ENCODE data around the gene TEX19.
"Not testable (repeated sequence)": the region's sequence is repeated elsewhere in the genome, so short reads cannot be mapped to it uniquely, and the experiment has no call there.

TEX19 gene

DNA sequence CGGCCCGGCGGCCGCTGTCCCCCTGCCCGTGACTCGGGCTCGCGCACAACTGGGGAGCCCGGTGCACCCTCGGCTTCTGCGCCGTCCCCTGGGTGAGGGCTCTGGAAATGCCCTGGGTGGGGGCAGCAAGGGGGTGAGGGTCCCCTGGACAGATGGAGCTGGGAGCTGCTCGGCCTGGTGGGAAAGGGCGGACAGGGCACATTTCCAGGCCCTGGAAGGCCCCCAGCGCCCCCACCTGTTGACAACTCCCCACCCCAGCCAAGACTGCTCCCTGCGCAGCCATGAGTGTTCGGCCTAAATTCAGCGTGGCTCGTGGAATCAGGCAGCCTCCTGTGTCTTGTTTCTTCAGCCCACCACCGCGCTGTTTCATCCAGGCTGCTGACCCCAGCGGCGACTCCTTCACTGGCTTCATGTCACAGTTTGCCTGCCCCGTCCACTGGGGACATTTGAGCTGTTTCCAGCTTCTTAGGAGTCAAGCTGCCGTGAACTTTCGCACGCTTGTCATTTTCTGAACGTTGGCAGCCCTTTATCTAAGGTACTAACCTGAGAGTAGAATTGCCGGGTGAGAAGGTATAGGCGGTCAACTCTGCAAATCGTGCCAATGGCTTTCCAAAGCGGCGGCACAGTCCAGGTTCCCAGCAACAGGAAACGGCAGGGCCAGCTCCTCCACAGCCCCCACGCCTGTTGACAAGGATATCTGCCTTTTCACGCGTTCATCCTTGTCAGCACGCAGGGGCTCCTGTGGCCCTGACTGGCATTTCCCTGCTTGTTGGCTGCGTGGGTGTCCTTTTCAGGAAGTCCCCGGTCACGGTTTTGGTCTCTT lies 13.4 kb downstream of the TEX19 start:
- Histone ChIP-seq H3K27me3 (ENCODE audit: insufficient read depth, poor library complexity, severe bottlenecking) (peaks cover 42% of the 10 kb centered on the region), H3K4me3 (replicated peaks; ENCODE audit: insufficient read depth, low read length) (no peak overlapping the region), H3K27ac (replicated peaks) (no peak overlapping the region)
- peak; percentile 12; the same call in 1 of the 2 replicates for TF ChIP-seq SPI1 (IDR thresholded peaks at IDR 0.05; ENCODE audit: borderline replicate concordance, low read depth)
- TF ChIP-seq, protein P1, sequence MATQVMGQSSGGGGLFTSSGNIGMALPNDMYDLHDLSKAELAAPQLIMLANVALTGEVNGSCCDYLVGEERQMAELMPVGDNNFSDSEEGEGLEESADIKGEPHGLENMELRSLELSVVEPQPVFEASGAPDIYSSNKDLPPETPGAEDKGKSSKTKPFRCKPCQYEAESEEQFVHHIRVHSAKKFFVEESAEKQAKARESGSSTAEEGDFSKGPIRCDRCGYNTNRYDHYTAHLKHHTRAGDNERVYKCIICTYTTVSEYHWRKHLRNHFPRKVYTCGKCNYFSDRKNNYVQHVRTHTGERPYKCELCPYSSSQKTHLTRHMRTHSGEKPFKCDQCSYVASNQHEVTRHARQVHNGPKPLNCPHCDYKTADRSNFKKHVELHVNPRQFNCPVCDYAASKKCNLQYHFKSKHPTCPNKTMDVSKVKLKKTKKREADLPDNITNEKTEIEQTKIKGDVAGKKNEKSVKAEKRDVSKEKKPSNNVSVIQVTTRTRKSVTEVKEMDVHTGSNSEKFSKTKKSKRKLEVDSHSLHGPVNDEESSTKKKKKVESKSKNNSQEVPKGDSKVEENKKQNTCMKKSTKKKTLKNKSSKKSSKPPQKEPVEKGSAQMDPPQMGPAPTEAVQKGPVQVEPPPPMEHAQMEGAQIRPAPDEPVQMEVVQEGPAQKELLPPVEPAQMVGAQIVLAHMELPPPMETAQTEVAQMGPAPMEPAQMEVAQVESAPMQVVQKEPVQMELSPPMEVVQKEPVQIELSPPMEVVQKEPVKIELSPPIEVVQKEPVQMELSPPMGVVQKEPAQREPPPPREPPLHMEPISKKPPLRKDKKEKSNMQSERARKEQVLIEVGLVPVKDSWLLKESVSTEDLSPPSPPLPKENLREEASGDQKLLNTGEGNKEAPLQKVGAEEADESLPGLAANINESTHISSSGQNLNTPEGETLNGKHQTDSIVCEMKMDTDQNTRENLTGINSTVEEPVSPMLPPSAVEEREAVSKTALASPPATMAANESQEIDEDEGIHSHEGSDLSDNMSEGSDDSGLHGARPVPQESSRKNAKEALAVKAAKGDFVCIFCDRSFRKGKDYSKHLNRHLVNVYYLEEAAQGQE (IDR thresholded peaks at IDR 0.05; ENCODE audit: insufficient replicate concordance, low read depth), result no peak
- DNase-seq (ENCODE audit: low read depth in 1 of 2, low spot score in 1 of 2), result no peak

DNA sequence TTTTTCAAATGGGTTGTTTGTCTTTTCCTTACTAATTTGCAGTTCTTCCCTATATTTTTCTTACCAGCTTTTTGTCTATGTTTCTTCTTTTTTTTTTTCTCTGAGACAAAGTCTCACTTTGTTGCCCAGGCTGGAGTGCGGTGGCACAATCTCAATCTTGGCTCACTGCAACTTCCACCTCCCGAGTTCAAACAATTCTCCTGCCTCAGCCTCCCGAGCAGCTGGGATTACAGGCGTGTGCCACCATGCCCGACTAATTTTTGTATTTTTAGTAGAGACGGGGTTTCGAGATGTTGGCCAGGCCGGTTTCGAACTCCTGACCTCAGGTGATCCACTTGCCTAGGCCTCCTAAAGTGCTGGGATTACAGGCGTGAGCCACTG lies 14.0 kb downstream of the TEX19 start:
- H3K27me3 ChIP-seq (ENCODE audit: insufficient read depth, poor library complexity, severe bottlenecking), result peaks cover 42% of the 10 kb centered on the region
- DNase-seq (ENCODE audit: low read depth in 1 of 2, low spot score in 1 of 2); H3K4me3 ChIP-seq (replicated peaks; ENCODE audit: insufficient read depth, low read length); H3K27ac ChIP-seq (replicated peaks): not testable (repeated sequence)

DNA sequence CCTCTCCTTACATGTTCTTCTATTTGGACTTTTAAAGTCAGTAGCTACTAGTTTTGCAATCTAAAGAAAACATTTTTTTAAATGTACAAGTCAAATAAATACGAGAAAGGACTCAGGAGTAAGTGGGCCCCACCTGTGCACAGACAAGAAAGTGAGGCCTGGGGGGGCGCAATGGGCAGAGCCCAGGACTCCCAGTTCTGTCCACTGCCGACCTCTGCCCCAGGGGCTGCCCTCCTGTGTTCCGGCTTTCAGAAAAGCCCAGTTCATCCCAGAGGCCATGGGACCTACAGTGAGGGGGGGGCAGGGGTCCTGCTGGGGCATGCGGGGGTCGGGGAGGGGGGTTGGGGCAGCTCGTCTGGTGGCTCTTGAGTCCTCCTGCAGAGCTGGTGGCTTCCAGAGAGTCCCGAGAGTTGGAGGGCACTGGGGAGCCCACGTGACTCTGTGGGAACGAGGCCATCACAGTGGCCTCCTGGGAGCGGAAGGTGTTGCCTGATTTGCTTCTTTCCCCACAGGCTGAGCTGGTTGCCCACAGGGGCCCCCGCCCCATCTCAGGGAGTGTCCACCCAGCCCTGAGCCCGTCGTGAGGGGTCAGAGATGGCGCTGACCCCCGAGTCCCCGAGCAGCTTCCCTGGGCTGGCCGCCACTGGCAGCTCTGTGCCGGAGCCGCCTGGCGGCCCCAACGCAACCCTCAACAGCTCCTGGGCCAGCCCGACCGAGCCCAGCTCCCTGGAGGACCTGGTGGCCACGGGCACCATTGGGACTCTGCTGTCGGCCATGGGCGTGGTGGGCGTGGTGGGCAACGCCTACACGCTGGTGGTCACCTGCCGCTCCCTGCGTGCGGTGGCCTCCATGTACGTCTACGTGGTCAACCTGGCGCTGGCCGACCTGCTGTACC lies 14.9 kb downstream of the TEX19 start:
- Histone ChIP-seq H3K27ac (replicated peaks) (no peak overlapping the region), H3K4me3 (replicated peaks; ENCODE audit: insufficient read depth, low read length) (no peak overlapping the region), H3K27me3 (ENCODE audit: insufficient read depth, poor library complexity, severe bottlenecking) (peaks cover 42% of the 10 kb centered on the region)
- no peak for TF ChIP-seq SPI1 (IDR thresholded peaks at IDR 0.05; ENCODE audit: borderline replicate concordance, low read depth)
- TF ChIP-seq GABPA (IDR thresholded peaks at IDR 0.05; ENCODE audit: low read depth), result no peak
- no peak for TF ChIP-seq POLR2AphosphoS5 (IDR thresholded peaks at IDR 0.05; ENCODE audit: low read depth)
- TF ChIP-seq, protein P2, sequence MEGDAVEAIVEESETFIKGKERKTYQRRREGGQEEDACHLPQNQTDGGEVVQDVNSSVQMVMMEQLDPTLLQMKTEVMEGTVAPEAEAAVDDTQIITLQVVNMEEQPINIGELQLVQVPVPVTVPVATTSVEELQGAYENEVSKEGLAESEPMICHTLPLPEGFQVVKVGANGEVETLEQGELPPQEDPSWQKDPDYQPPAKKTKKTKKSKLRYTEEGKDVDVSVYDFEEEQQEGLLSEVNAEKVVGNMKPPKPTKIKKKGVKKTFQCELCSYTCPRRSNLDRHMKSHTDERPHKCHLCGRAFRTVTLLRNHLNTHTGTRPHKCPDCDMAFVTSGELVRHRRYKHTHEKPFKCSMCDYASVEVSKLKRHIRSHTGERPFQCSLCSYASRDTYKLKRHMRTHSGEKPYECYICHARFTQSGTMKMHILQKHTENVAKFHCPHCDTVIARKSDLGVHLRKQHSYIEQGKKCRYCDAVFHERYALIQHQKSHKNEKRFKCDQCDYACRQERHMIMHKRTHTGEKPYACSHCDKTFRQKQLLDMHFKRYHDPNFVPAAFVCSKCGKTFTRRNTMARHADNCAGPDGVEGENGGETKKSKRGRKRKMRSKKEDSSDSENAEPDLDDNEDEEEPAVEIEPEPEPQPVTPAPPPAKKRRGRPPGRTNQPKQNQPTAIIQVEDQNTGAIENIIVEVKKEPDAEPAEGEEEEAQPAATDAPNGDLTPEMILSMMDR (IDR thresholded peaks at IDR 0.05; ENCODE audit: insufficient read depth, low read length), result no peak
- TF ChIP-seq, protein P1 (IDR thresholded peaks at IDR 0.05; ENCODE audit: insufficient replicate concordance, low read depth), result no peak
- no peak for DNase-seq (ENCODE audit: low read depth in 1 of 2, low spot score in 1 of 2)

DNA sequence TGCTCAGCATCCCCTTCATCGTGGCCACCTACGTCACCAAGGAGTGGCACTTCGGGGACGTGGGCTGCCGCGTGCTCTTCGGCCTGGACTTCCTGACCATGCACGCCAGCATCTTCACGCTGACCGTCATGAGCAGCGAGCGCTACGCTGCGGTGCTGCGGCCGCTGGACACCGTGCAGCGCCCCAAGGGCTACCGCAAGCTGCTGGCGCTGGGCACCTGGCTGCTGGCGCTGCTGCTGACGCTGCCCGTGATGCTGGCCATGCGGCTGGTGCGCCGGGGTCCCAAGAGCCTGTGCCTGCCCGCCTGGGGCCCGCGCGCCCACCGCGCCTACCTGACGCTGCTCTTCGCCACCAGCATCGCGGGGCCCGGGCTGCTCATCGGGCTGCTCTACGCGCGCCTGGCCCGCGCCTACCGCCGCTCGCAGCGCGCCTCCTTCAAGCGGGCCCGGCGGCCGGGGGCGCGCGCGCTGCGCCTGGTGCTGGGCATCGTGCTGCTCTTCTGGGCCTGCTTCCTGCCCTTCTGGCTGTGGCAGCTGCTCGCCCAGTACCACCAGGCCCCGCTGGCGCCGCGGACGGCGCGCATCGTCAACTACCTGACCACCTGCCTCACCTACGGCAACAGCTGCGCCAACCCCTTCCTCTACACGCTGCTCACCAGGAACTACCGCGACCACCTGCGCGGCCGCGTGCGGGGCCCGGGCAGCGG lies 15.7 kb downstream of the TEX19 start:
- Histone ChIP-seq H3K27me3 (ENCODE audit: insufficient read depth, poor library complexity, severe bottlenecking) (peaks cover 39% of the 10 kb centered on the region), H3K27ac (replicated peaks) (no peak overlapping the region), H3K4me3 (replicated peaks; ENCODE audit: insufficient read depth, low read length) (no peak overlapping the region)
- no peak for DNase-seq (ENCODE audit: low read depth in 1 of 2, low spot score in 1 of 2)
- no peak for TF ChIP-seq GABPA (IDR thresholded peaks at IDR 0.05; ENCODE audit: low read depth)
- no peak for TF ChIP-seq SPI1 (IDR thresholded peaks at IDR 0.05; ENCODE audit: borderline replicate concordance, low read depth)

Measured in HL-60 (cell line).